Adrenal gland (tissue), 12 donors: ENCODE data around the gene TAF3. TPM values are rescaled to one million over a fixed set of nuclear protein-coding genes. Genes with fewer than 3 reads are reported as not detected.

Experiments
- DNase-seq, 7 donors: peaks; one replicate each; pipeline ENCODE4 v3.0.0-alpha.2; 2019 to 2020
- H3K27ac ChIP-seq, 5 donors: fragments of 200-600 bp; sonication (generic) in 4 of 5; 1 replicate in 3 of 5; 2 replicates in 2 of 5; pipeline versions ENCODE4 v1.5.1 to v1.8.0; 2016 to 2020; ENCODE audit warnings: mild to moderate bottlenecking in 1 of 5
- H3K27me3 ChIP-seq: fragments of 200-600 bp; 2 replicates; pipeline ENCODE4 v1.8.0; 2021
- H3K36me3 ChIP-seq, 2 donors: fragments of 200-600 bp; replicated peaks in 1 of 2; 1 replicate in 1 of 2; 2 replicates in 1 of 2; pipeline versions ENCODE4 v1.5.1 to v1.8.0; 2018 to 2022
- H3K4me1 ChIP-seq, 2 donors: fragments of 200-600 bp; replicated peaks in 1 of 2; 1 replicate in 1 of 2; 2 replicates in 1 of 2; pipeline versions ENCODE4 v1.5.1 to v1.8.0; 2018 to 2021
- H3K4me3 ChIP-seq, 4 donors: fragments of 200-600 bp; sonication (generic) in 3 of 4; one replicate each; pipeline ENCODE4 v1.5.1; 2016 to 2018
- H3K9me3 ChIP-seq, 3 donors: fragments of 200-600 bp; sonication (generic) in 1 of 3; replicated peaks in 1 of 3; 1 replicate in 2 of 3; 2 replicates in 1 of 3; pipeline versions ENCODE4 v1.5.1 to v1.8.0; 2016 to 2021
- CTCF ChIP-seq, 6 experiments: fragments of 450-650 bp in 4 of 6; fragments of 200-600 bp in 2 of 6; sonication (generic) in 1 of 6; IDR thresholded peaks; 1 replicate in 5 of 6; 2 replicates in 1 of 6; pipeline versions ENCODE4 v1.5.1 to v1.8.0; 2016 to 2021; ENCODE audit warnings: antibody characterized with exemption in 6 of 6, mild to moderate bottlenecking in 2 of 6, moderate library complexity in 1 of 6
- POLR2A ChIP-seq, 2 donors: fragments of 450-650 bp; IDR thresholded peaks; one replicate each; pipeline ENCODE4 v1.6.1; 2017; ENCODE audit warnings: antibody characterized with exemption in 2 of 2, mild to moderate bottlenecking in 2 of 2, moderate library complexity in 1 of 2
- WGBS, 4 donors: extraction: QIAGEN DNeasy Blood & Tissue Kit in 2 of 4; methylation state at CpG; one replicate each; pipeline versions ENCODE4 v1.1.5 to v1.1.7; 2013 to 2017; 5-methylcytosine and 5-hydroxymethylcytosine counted together
- intact Hi-C, 2 donors: fragments of 100-400 bp; cut with DNase I; formaldehyde crosslinking; loops; one replicate each; pipeline versions ENCODE4 v1.14.1 to v1.15.0; 2022 to 2023
- polyA plus RNA-seq, 3 donors: library from polyadenylated mRNA; stranded (reverse); fragments of 200-250 nt in 2 of 3; fragments of 350-450 nt in 1 of 3; fragmentation: Illumina TruSeq in 1 of 3; extraction: RNeasy Lipid Tissue Mini Kit (QIAGEN cat#74804) in 1 of 3; gene quantifications; one replicate each; pipeline ENCODE4 v1.2.3, GENCODE V29; 2013 to 2014
- total RNA-seq, 9 donors: library from RNA; depleted of rRNA in 4 of 9; stranded (reverse); fragments of >200 nt in 4 of 9; fragments of 120-200 nt in 1 of 9; fragmentation: NEBNext Ultra II Directional in 1 of 9; extraction: Animal tissue kit (Norgen Biotek cat#: 25700) in 1 of 9; gene quantifications; one replicate each; pipeline versions ENCODE4 v1.1.0 to v1.2.4, GENCODE V29; 2013 to 2023
- donor health status: healthy with polysubstance abuse.
- donor health status: Bipolar disorder and iron deficiency.
- donor health status: DM: yes; HTN: yes; CAD: no.
- donor health status: DM: no; HTN: no; CAD: no.
- donor health status: DM: no; HTN: no; CAD: no.
- donor health status: DM: yes; HTN: yes; CAD: no.

TAF3 gene
- total and polyA plus RNA-seq, 12 donors, result 3.5 to 16.6 (median 7.6) TPM

- intact Hi-C loops, result no loop called here
Observed at GRCh38 chr10:7872041-7872442, 53.7 kb downstream of the TAF3 start.

DNA sequence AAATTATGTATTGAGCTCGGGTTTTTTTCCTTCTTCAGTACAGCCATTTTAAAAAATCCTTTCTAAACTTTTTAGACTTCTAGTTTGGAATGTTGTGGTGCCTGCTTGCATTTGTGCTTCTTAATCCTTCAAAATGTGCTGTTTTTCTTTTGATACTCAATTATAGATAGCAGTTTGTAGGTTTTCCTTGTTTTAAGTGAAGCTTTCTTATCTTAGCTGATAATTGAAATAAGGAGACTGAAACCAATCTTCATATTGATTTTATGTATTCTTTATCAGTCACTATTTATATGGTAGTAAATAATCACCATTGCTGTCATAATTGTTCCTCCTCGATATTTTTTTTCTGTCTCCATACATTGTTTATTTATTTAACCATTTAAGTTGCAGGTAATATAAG, 56.6 kb downstream of the TAF3 start:
- Histone ChIP-seq H3K27ac (no peak overlapping the region), H3K36me3 (no peaks in the 10 kb centered on the region), H3K4me3 (no peak overlapping the region), H3K9me3 (no peaks in the 10 kb centered on the region), H3K27me3 (no peaks in the 10 kb centered on the region), H3K4me1 (peaks cover 0 to 14% of the 10 kb centered on the region in 2 donors)
- 84 to 89% (median 87%) methylated on average over 2 of the region's 2 CpGs for WGBS, 4 donors
- no peak for DNase-seq
- intact Hi-C loops, result no loop called here
- TF ChIP-seq POLR2A (IDR thresholded peaks at IDR 0.05) (no peak), CTCF (IDR thresholded peaks at IDR 0.05) (no peak)

More at GRCh38 chr10:7872041-7872442, 53.7 kb downstream of the TAF3 start:
- no peak for DNase-seq
- H3K9me3 ChIP-seq, result no peaks in the 10 kb centered on the region
- peaks cover 0 to 14% of the 10 kb centered on the region in 2 donors for H3K4me1 ChIP-seq
- no peak for TF ChIP-seq POLR2A (IDR thresholded peaks at IDR 0.05)
- peak; percentile 57 to 96 (median 80) for TF ChIP-seq CTCF (IDR thresholded peaks at IDR 0.05)
- no peaks in the 10 kb centered on the region for H3K27me3 ChIP-seq
- H3K27ac ChIP-seq, result no peak overlapping the region
- H3K36me3 ChIP-seq, result no peaks in the 10 kb centered on the region
- H3K4me3 ChIP-seq, result peak overlapping the region in 1 of 4 donors; percentile 48
- 9 to 16% (median 13%) methylated on average over 5 of the region's 5 CpGs for WGBS, 4 donors

GRCh38 chr10:7876541-7877127, 58.3 kb downstream of the TAF3 start:
- Histone ChIP-seq H3K4me3 (no peak overlapping the region), H3K9me3 (no peaks in the 10 kb centered on the region), H3K36me3 (no peaks in the 10 kb centered on the region), H3K4me1 (peaks cover 0 to 14% of the 10 kb centered on the region in 2 donors), H3K27me3 (no peaks in the 10 kb centered on the region), H3K27ac (no peak overlapping the region)
- WGBS, 4 donors, result 37 to 75% (median 66%) methylated on average over 4 of the region's 4 CpGs
- intact Hi-C loops, result no loop called here
- DNase-seq, result no peak
- TF ChIP-seq CTCF (IDR thresholded peaks at IDR 0.05), result no peak
- no peak for TF ChIP-seq POLR2A (IDR thresholded peaks at IDR 0.05)

- no peaks in the 10 kb centered on the region for H3K27me3 ChIP-seq
- no peak overlapping the region for H3K4me3 ChIP-seq
- no peaks in the 10 kb centered on the region for H3K36me3 ChIP-seq
- no peaks in the 10 kb centered on the region for H3K9me3 ChIP-seq
- no peak for DNase-seq
- peaks cover 0 to 8% of the 10 kb centered on the region in 2 donors for H3K4me1 ChIP-seq
- H3K27ac ChIP-seq, result no peak overlapping the region
- WGBS, 4 donors, result 96 to 99% (median 97%) methylated on average over 3 of the region's 3 CpGs
- TF ChIP-seq POLR2A (IDR thresholded peaks at IDR 0.05) (no peak), CTCF (IDR thresholded peaks at IDR 0.05) (no peak)
- intact Hi-C loops, result loop anchor here in 1 of 2 donors (10.0 kb wide), 1 partner anchor 174 kb away; the partner anchor contains the start of gene GATA3
Observed at GRCh38 chr10:7881119-7881518, 62.8 kb downstream of the TAF3 start.
